Natural killer cell treated with Interleukin-12 subunit alpha and Interleukin-12 subunit beta and Interleukin-15 and Interleukin-18, amount 100 ng/mL, for 72 hours (primary cell): Measurements from ENCODE around the gene A3GALT2. TPM values are rescaled to one million over a fixed set of nuclear protein-coding genes. Genes with fewer than 3 reads are reported as not detected.
A peak's percentile ranks its signal among the peaks of the same experiment; 100 is the strongest.

Experiments used
- ATAC-seq, 2 donors: fragments of 150-1000 bp; cut with Tn5 transposase in 1 of 2; sonication (Bioruptor Pico), chemical (Tn5 transposase) in 1 of 2; 2 replicates each; pipeline ENCODE4 v1.10.0; 2021
- DNase-seq: peaks from one replicate; pipeline ENCODE4 v3.0.0; 2022; ENCODE audit warnings: low spot score
- H3K27ac Mint-ChIP-seq, 2 donors: 1 replicate in 1 of 2; 2 replicates in 1 of 2; pipeline ENCODE4 v1.8.0; 2022; ENCODE audit warnings: mixed read lengths in 2 of 2, mild to moderate bottlenecking in 1 of 2, moderate library complexity in 1 of 2
- H3K27me3 Mint-ChIP-seq, 2 donors: 1 replicate in 1 of 2; 2 replicates in 1 of 2; pipeline ENCODE4 v1.8.0; 2022; ENCODE audit warnings: mixed read lengths in 2 of 2
- H3K36me3 Mint-ChIP-seq: one replicate; pipeline ENCODE4 v1.8.0; 2022; ENCODE audit warnings: mixed read lengths
- H3K4me1 Mint-ChIP-seq, 2 donors: 1 replicate in 1 of 2; 2 replicates in 1 of 2; pipeline ENCODE4 v1.8.0; 2022; ENCODE audit warnings: low read depth in 2 of 2, mixed read lengths in 2 of 2, mild to moderate bottlenecking in 1 of 2
- H3K4me3 Mint-ChIP-seq: one replicate; pipeline ENCODE4 v1.8.0; 2022; ENCODE audit warnings: mixed read lengths
- H3K9me3 Mint-ChIP-seq: 2 replicates; pipeline ENCODE4 v1.8.0; 2022; ENCODE audit warnings: mixed read lengths
- total RNA-seq, 2 donors: library from RNA; stranded (reverse); gene quantifications; one replicate each; pipeline ENCODE4 v1.2.3, GENCODE V29; 2022

A3GALT2 gene
- total RNA-seq, 2 donors from 2014 or later = not detected

- no peak for DNase-seq
Measured at GRCh38 chr1:33257207-33257771, 63.6 kb downstream of the A3GALT2 start.

More at GRCh38 chr1:33257207-33257771, 63.6 kb downstream of the A3GALT2 start:
- no peak for ATAC-seq
- peak overlapping the region; percentile 90 for H3K4me3 Mint-ChIP-seq
- no peaks in the 10 kb centered on the region for H3K9me3 Mint-ChIP-seq
- H3K27ac Mint-ChIP-seq = peak overlapping the region; percentile 82 to 95
- H3K4me1 Mint-ChIP-seq = peaks cover 22 to 25% of the 10 kb centered on the region in 2 donors
- no peaks in the 10 kb centered on the region for H3K27me3 Mint-ChIP-seq
- no peaks in the 10 kb centered on the region for H3K36me3 Mint-ChIP-seq

Other genes starting within 250 kb of the A3GALT2 start
- 1 to 10 TPM; 2.4 to 4.4 TPM for gene AZIN2, start 239.9 kb downstream of the A3GALT2 start, total RNA-seq
- 10 to 100 TPM in 1 of 2 donors, 1 to 10 TPM in 1; 8.7 to 15.0 TPM for gene TRIM62, start 139.1 kb downstream of the A3GALT2 start, total RNA-seq
- 1 to 10 TPM; 6.7 to 7.5 TPM for gene ZNF362, start 64.6 kb downstream of the A3GALT2 start, total RNA-seq
- 10 to 100 TPM; 14.2 to 27.4 TPM for gene PHC2, start 110.0 kb upstream of the A3GALT2 start, total RNA-seq
- gene ZSCAN20, start 151.5 kb upstream of the A3GALT2 start, total RNA-seq = 1 to 10 TPM; 4.9 to 6.2 TPM